Ishikawa (cell line): ENCODE measurements around the gene ANKRD13D.

ENCODE experiments used
- CEBPB ChIP-seq: IDR thresholded peaks from 2 replicates; pipeline ENCODE4 v1.6.1; 2012
- EP300 ChIP-seq: IDR thresholded peaks from 2 replicates; pipeline ENCODE4 v1.6.1; 2012; ENCODE audit warnings: borderline replicate concordance
- FOXM1 ChIP-seq: IDR thresholded peaks from 2 replicates; pipeline ENCODE4 v1.6.1; 2012; ENCODE audit warnings: low read depth, borderline replicate concordance
- NFIC ChIP-seq: IDR thresholded peaks from 2 replicates; pipeline ENCODE4 v1.6.1; 2012
- RAD21 ChIP-seq: IDR thresholded peaks from 2 replicates; pipeline ENCODE4 v1.6.1; 2012; ENCODE audit warnings: low read depth
- TAF1 ChIP-seq: IDR thresholded peaks from 2 replicates; pipeline ENCODE4 v1.6.1; 2012; ENCODE audit warnings: low read depth, mild to moderate bottlenecking
- TCF12 ChIP-seq: IDR thresholded peaks from 2 replicates; pipeline ENCODE4 v1.6.1; 2012; ENCODE audit warnings: low read depth
- TEAD4 ChIP-seq: IDR thresholded peaks from 2 replicates; pipeline ENCODE4 v1.6.1; 2012
- YY1 ChIP-seq: IDR thresholded peaks from 2 replicates; pipeline ENCODE4 v1.6.1; 2012; ENCODE audit warnings: low read depth
- ZBTB7A ChIP-seq: IDR thresholded peaks from 2 replicates; pipeline ENCODE4 v1.6.1; 2012; ENCODE audit warnings: low read depth
- TF ChIP-seq, protein P1 (sequence below): IDR thresholded peaks from 2 replicates; pipeline ENCODE4 v1.6.1; 2012; ENCODE audit warnings: low read depth, mild to moderate bottlenecking

DNA sequence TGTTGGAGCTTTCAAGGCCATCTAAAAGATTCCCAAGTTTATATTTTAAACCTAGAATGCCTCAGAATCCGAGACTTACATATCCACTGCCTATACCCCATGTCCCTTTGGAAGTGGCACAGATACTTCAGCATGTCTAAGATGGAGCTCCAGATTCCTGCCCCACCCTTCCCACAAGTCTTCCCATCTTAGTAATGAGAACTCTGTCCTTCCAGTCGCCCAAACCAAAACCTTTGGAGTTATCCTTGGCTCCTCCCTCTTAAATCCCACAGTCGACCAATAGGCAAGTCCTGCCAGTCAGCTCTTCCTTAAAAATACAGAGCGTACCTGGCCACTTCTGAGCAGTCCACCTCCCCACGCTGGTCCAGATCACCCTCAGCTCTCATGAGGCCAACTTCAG, 59.9 kb downstream of the ANKRD13D start:
- TF ChIP-seq YY1 (no peak), EP300 (no peak), RAD21 (no peak), FOXM1 (no peak), TAF1 (no peak), ZBTB7A (no peak), NFIC (no peak), CEBPB (no peak), TEAD4 (no peak), TCF12 (no peak)
- TF ChIP-seq, protein P1, sequence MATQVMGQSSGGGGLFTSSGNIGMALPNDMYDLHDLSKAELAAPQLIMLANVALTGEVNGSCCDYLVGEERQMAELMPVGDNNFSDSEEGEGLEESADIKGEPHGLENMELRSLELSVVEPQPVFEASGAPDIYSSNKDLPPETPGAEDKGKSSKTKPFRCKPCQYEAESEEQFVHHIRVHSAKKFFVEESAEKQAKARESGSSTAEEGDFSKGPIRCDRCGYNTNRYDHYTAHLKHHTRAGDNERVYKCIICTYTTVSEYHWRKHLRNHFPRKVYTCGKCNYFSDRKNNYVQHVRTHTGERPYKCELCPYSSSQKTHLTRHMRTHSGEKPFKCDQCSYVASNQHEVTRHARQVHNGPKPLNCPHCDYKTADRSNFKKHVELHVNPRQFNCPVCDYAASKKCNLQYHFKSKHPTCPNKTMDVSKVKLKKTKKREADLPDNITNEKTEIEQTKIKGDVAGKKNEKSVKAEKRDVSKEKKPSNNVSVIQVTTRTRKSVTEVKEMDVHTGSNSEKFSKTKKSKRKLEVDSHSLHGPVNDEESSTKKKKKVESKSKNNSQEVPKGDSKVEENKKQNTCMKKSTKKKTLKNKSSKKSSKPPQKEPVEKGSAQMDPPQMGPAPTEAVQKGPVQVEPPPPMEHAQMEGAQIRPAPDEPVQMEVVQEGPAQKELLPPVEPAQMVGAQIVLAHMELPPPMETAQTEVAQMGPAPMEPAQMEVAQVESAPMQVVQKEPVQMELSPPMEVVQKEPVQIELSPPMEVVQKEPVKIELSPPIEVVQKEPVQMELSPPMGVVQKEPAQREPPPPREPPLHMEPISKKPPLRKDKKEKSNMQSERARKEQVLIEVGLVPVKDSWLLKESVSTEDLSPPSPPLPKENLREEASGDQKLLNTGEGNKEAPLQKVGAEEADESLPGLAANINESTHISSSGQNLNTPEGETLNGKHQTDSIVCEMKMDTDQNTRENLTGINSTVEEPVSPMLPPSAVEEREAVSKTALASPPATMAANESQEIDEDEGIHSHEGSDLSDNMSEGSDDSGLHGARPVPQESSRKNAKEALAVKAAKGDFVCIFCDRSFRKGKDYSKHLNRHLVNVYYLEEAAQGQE: no peak
